GM23338 (cell line): ENCODE data around the gene ATP6V1F. TPM values are rescaled to one million over a fixed set of nuclear protein-coding genes. Genes with fewer than 3 reads are reported as not detected.

ENCODE experiments used
- ATAC-seq: fragments of 200-7000 bp; cut with Tn5 transposase; 3 replicates; pipeline ENCODE4 v1.9.1; 2020
- DNase-seq: peaks from one replicate; pipeline ENCODE4 v3.0.0-alpha.2; 2015; ENCODE audit warnings: low spot score
- H2AFZ ChIP-seq: fragments of 200-600 bp; sonication (generic); 2 replicates; pipeline ENCODE4 v1.8.0; 2016; ENCODE audit warnings: antibody characterized with exemption, mild to moderate bottlenecking, moderate library complexity
- H3F3A ChIP-seq: fragments of 200-600 bp; sonication (generic); replicated peaks from 2 replicates; pipeline ENCODE4 v1.8.0; 2017; ENCODE audit warnings: antibody characterized with exemption, mixed run types, low read depth
- H3K27ac ChIP-seq: fragments of 200-600 bp; sonication (generic); 2 replicates; pipeline ENCODE4 v1.6.1; 2016; ENCODE audit warnings: low read depth
- H3K27me3 ChIP-seq: fragments of 200-600 bp; sonication (generic); 2 replicates; pipeline ENCODE4 v1.8.0; 2016; ENCODE audit warnings: mild to moderate bottlenecking, mixed run types, moderate library complexity; ENCODE audit not compliant: insufficient read depth
- H3K36me3 ChIP-seq: fragments of 200-600 bp; sonication (generic); 2 replicates; pipeline ENCODE4 v1.8.0; 2016; ENCODE audit warnings: mild to moderate bottlenecking; ENCODE audit not compliant: insufficient read depth
- H3K4me1 ChIP-seq: fragments of 200-600 bp; sonication (generic); 2 replicates; pipeline ENCODE4 v1.8.0; 2016; ENCODE audit warnings: mild to moderate bottlenecking, moderate library complexity; ENCODE audit not compliant: insufficient read depth
- H3K4me2 ChIP-seq: fragments of 200-600 bp; sonication (generic); 2 replicates; pipeline ENCODE4 v1.7.1; 2017; ENCODE audit warnings: mixed run types
- H3K4me3 ChIP-seq: fragments of 200-600 bp; sonication (generic); 2 replicates; pipeline ENCODE4 v1.6.1; 2016; ENCODE audit warnings: mixed run types
- H3K79me2 ChIP-seq: fragments of 200-600 bp; sonication (generic); replicated peaks from 2 replicates; pipeline ENCODE4 v1.8.0; 2017; ENCODE audit warnings: mild to moderate bottlenecking; ENCODE audit not compliant: insufficient read depth
- H3K9me2 ChIP-seq: fragments of 200-600 bp; sonication (generic); 2 replicates; pipeline ENCODE4 v1.8.0; 2017; ENCODE audit not compliant: insufficient read depth
- H4K20me1 ChIP-seq: fragments of 200-600 bp; sonication (generic); replicated peaks from 2 replicates; pipeline ENCODE4 v1.8.0; 2017; ENCODE audit warnings: mild to moderate bottlenecking; ENCODE audit not compliant: insufficient read depth
- H3K27ac Mint-ChIP-seq: 2 replicates; pipeline ENCODE4 v1.8.0; 2020; ENCODE audit warnings: inconsistent platforms, mild to moderate bottlenecking, moderate library complexity, mixed read lengths
- H3K27me3 Mint-ChIP-seq: 3 replicates; pipeline ENCODE4 v1.8.0; 2022; ENCODE audit warnings: low read depth, mild to moderate bottlenecking, moderate library complexity, mixed read lengths, inconsistent platforms; ENCODE audit not compliant: insufficient read depth, poor library complexity
- H3K36me3 Mint-ChIP-seq: 3 replicates; pipeline ENCODE4 v1.8.0; 2021; ENCODE audit warnings: low read depth, mild to moderate bottlenecking, inconsistent platforms, moderate library complexity, mixed read lengths
- H3K4me1 Mint-ChIP-seq: 3 replicates; pipeline ENCODE4 v1.8.0; 2020; ENCODE audit warnings: mild to moderate bottlenecking, inconsistent platforms, mixed read lengths
- H3K4me3 Mint-ChIP-seq: 3 replicates; pipeline ENCODE4 v1.8.0; 2021; ENCODE audit warnings: moderate library complexity, mild to moderate bottlenecking, inconsistent platforms, mixed read lengths
- H3K9me3 Mint-ChIP-seq: 3 replicates; pipeline ENCODE4 v1.8.0; 2020; ENCODE audit warnings: moderate library complexity, mild to moderate bottlenecking, inconsistent platforms, mixed read lengths
- CREB1 ChIP-seq: fragments of 250-450 bp; sonication (Bioruptor Pico); IDR thresholded peaks from 2 replicates; pipeline ENCODE4 v1.5.0; 2020; ENCODE audit warnings: low read depth, mild to moderate bottlenecking, moderate library complexity
- CTCF ChIP-seq, 2 experiments: fragments of 200-600 bp in 1 of 2; sonication (generic) in 1 of 2; conservative IDR thresholded peaks; 2 replicates each; pipeline versions ENCODE4 v1.5.1 to v1.6.1; 2016 to 2017; ENCODE audit warnings: antibody characterized with exemption in 2 of 2, low read depth in 2 of 2, mild to moderate bottlenecking in 2 of 2, moderate library complexity in 1 of 2
- ETS1 ChIP-seq: IDR thresholded peaks from 2 replicates; pipeline ENCODE4 v1.6.1; 2016; ENCODE audit warnings: antibody characterized with exemption
- EZH2 ChIP-seq: fragments of 200-600 bp; sonication (generic); IDR thresholded peaks from one replicate; pipeline ENCODE4 v1.8.0; 2017; ENCODE audit warnings: antibody characterized with exemption, mild to moderate bottlenecking, low read depth; ENCODE audit not compliant: unreplicated experiment
- EZH2phosphoT487 ChIP-seq: fragments of 200-600 bp; sonication (generic); IDR thresholded peaks from one replicate; pipeline ENCODE4 v1.8.1; 2018; ENCODE audit warnings: antibody characterized with exemption; ENCODE audit not compliant: unreplicated experiment
- JUNB ChIP-seq: IDR thresholded peaks from one replicate; pipeline ENCODE4 v1.6.1; 2016; ENCODE audit warnings: antibody characterized with exemption; ENCODE audit not compliant: unreplicated experiment
- NANOG ChIP-seq: IDR thresholded peaks from 2 replicates; pipeline ENCODE4 v1.6.1; 2016; ENCODE audit warnings: antibody characterized with exemption, borderline replicate concordance
- POLR2AphosphoS5 ChIP-seq: IDR thresholded peaks from 2 replicates; pipeline ENCODE4 v1.6.1; 2016; ENCODE audit warnings: antibody characterized with exemption, low read depth
- REST ChIP-seq: IDR thresholded peaks from one replicate; pipeline ENCODE4 v1.6.1; 2018; ENCODE audit warnings: antibody characterized with exemption; ENCODE audit not compliant: unreplicated experiment
- STAT1 ChIP-seq: IDR thresholded peaks from one replicate; pipeline ENCODE4 v1.6.1; 2016; ENCODE audit warnings: antibody characterized with exemption; ENCODE audit not compliant: unreplicated experiment
- ZNF114 ChIP-seq: fragments of 250-450 bp; sonication (Bioruptor Pico); IDR thresholded peaks from 2 replicates; pipeline ENCODE4 v1.5.0; 2020; ENCODE audit warnings: mild to moderate bottlenecking, moderate library complexity
- ZNF331 ChIP-seq: fragments of 250-450 bp; sonication (Bioruptor Pico); IDR thresholded peaks from 2 replicates; pipeline ENCODE4 v1.5.0; 2020; ENCODE audit warnings: low read depth, mild to moderate bottlenecking, moderate library complexity
- ZNF462 ChIP-seq: fragments of 250-450 bp; sonication (Bioruptor Pico); IDR thresholded peaks from 2 replicates; pipeline ENCODE4 v1.5.0; 2020; ENCODE audit warnings: mild to moderate bottlenecking, moderate library complexity
- polyA plus RNA-seq: library from polyadenylated mRNA; unstranded; fragments of >200 nt; fragmentation: Nextera tagmentation; extraction: Ambion mirVana; gene quantifications from 2 replicates; pipeline ENCODE4 v1.2.1, GENCODE V29; 2016
- total RNA-seq: library from RNA; depleted of rRNA; stranded (reverse); fragments of >200 nt; shearing (Covaris generic); gene quantifications from 2 replicates; pipeline ENCODE4 v1.2.3, GENCODE V29; 2014

The ATP6V1F gene
- total and polyA plus RNA-seq, 2 experiments from 2014 or later: 66.5 to 271 TPM

GRCh38 chr7:128882134-128882533 is 19.5 kb downstream of the ATP6V1F start:
- Mint-ChIP-seq H3K4me1 (no peaks in the 10 kb centered on the region; the same call in 1 of the 3 replicates), H3K4me3 (no peak overlapping the region), H3K36me3 (no peaks in the 10 kb centered on the region), H3K27me3 (peaks cover 30% of the 10 kb centered on the region), H3K27ac (no peak overlapping the region), H3K9me3 (peaks cover 3% of the 10 kb centered on the region; the same call in 1 of the 3 replicates)
- DNase-seq (no peak), ATAC-seq (no peak)
- TF ChIP-seq POLR2AphosphoS5 (no peak), EZH2 (no peak), EZH2phosphoT487 (no peak), REST (no peak), NANOG (no peak), ZNF462 (CRISPR knock-in tag) (no peak), CREB1 (CRISPR knock-in tag) (no peak), STAT1 (no peak), JUNB (no peak), ETS1 (no peak), ZNF331 (CRISPR knock-in tag) (no peak), CTCF (conservative IDR thresholded peaks at IDR 0.05; ENCODE audit: low read depth in 2 of 2) (no peak), ZNF114 (CRISPR knock-in tag) (no peak)
- no peaks in the 10 kb centered on the region for H4K20me1 ChIP-seq
- no peak overlapping the region for H2AFZ ChIP-seq
- no peak overlapping the region for H3K27ac ChIP-seq
- peaks cover 4% of the 10 kb centered on the region; the same call in 1 of the 2 replicates for H3K4me1 ChIP-seq
- H3K4me3 ChIP-seq: no peak overlapping the region
- H3K4me2 ChIP-seq: no peak overlapping the region
- no peaks in the 10 kb centered on the region for H3K36me3 ChIP-seq
- no peaks in the 10 kb centered on the region for H3K79me2 ChIP-seq
- no peaks in the 10 kb centered on the region for H3F3A ChIP-seq
- no peaks in the 10 kb centered on the region for H3K9me2 ChIP-seq
- no peaks in the 10 kb centered on the region for H3K27me3 ChIP-seq
